Naive thymus-derived CD4-positive, alpha-beta T cell (primary cell): ENCODE measurements around the gene HOXB4. TPM values are rescaled to one million over a fixed set of nuclear protein-coding genes. Genes with fewer than 3 reads are reported as not detected.

Source experiments
- ATAC-seq: fragments of 150-1000 bp; cut with Tn5 transposase; 2 replicates; pipeline ENCODE4 v1.10.0; 2021; ENCODE audit warnings: mild to moderate bottlenecking, moderate library complexity
- CTCF ChIA-PET: fragments of 350-600 bp; sonication (Branson Sonifier 250); formaldehyde crosslinking; loops from one replicate; lab custom pipeline; 2021; ENCODE audit warnings: antibody characterized with exemption; lab: Charles Lee
- POLR2A ChIA-PET: fragments of 350-600 bp; sonication (Branson Sonifier 250); formaldehyde crosslinking; loops from one replicate; lab custom pipeline; 2021; ENCODE audit warnings: antibody characterized with exemption, inconsistent platforms; lab: Charles Lee
- DNase-seq, 9 donors: peaks; one replicate each; pipeline versions ENCODE4 v3.0.0 to v3.0.0-alpha.2; 2020 to 2022; ENCODE audit warnings: mixed read lengths in 1 of 9
- H3K27ac ChIP-seq: one replicate; pipeline ENCODE4 v1.7.0; 2013; ENCODE audit warnings: mild to moderate bottlenecking, low read depth, low read length, moderate library complexity
- H3K27me3 ChIP-seq, 2 donors: one replicate each; pipeline ENCODE4 v1.7.0; 2013; ENCODE audit warnings: low read length in 2 of 2, mild to moderate bottlenecking in 2 of 2, moderate library complexity in 2 of 2; ENCODE audit not compliant: control insufficient read depth in 2 of 2, insufficient read depth in 2 of 2
- H3K36me3 ChIP-seq, 3 experiments: 1 replicate in 2 of 3; 2 replicates in 1 of 3; pipeline ENCODE4 v1.7.0; 2013; ENCODE audit warnings: low read length in 3 of 3, mild to moderate bottlenecking in 3 of 3, moderate library complexity in 1 of 3; ENCODE audit not compliant: insufficient read depth in 3 of 3, control insufficient read depth in 2 of 3
- H3K4me1 ChIP-seq, 2 donors: one replicate each; pipeline ENCODE4 v1.7.0; 2013; ENCODE audit warnings: low read length in 2 of 2, mild to moderate bottlenecking in 2 of 2, moderate library complexity in 1 of 2; ENCODE audit not compliant: control insufficient read depth in 2 of 2, insufficient read depth in 2 of 2
- H3K4me3 ChIP-seq: 2 replicates; pipeline ENCODE4 v1.7.0; 2013; ENCODE audit warnings: mild to moderate bottlenecking, low read length
- H3K9me3 ChIP-seq, 3 experiments: 1 replicate in 2 of 3; 2 replicates in 1 of 3; pipeline ENCODE4 v1.7.0; 2013; ENCODE audit warnings: low read length in 3 of 3; ENCODE audit not compliant: control insufficient read depth in 2 of 3
- H3K27ac Mint-ChIP-seq, 9 donors: one replicate each; pipeline ENCODE4 v1.8.0; 2020 to 2022; ENCODE audit warnings: mixed read lengths in 9 of 9, mild to moderate bottlenecking in 8 of 9, moderate library complexity in 5 of 9, inconsistent platforms in 2 of 9
- H3K27me3 Mint-ChIP-seq, 5 donors: one replicate each; pipeline ENCODE4 v1.8.0; 2021 to 2022; ENCODE audit warnings: mixed read lengths in 5 of 5, mild to moderate bottlenecking in 1 of 5
- H3K36me3 Mint-ChIP-seq, 5 donors: one replicate each; pipeline ENCODE4 v1.8.0; 2020 to 2022; ENCODE audit warnings: mixed read lengths in 5 of 5, mild to moderate bottlenecking in 3 of 5, inconsistent platforms in 1 of 5
- H3K4me1 Mint-ChIP-seq, 7 donors: one replicate each; pipeline ENCODE4 v1.8.0; 2020 to 2022; ENCODE audit warnings: mixed read lengths in 7 of 7, mild to moderate bottlenecking in 3 of 7, inconsistent platforms in 1 of 7
- H3K4me3 Mint-ChIP-seq, 10 donors: one replicate each; pipeline ENCODE4 v1.8.0; 2020 to 2022; ENCODE audit warnings: mild to moderate bottlenecking in 10 of 10, mixed read lengths in 10 of 10, moderate library complexity in 6 of 10, inconsistent platforms in 2 of 10
- H3K9me3 Mint-ChIP-seq, 11 donors: one replicate each; pipeline ENCODE4 v1.8.0; 2020 to 2022; ENCODE audit warnings: mixed read lengths in 11 of 11, mild to moderate bottlenecking in 4 of 11, inconsistent platforms in 1 of 11, moderate library complexity in 1 of 11
- intact Hi-C, 2 donors: fragments of 100-400 bp; cut with micrococcal nuclease; formaldehyde crosslinking; loops; one replicate each; pipeline ENCODE4 v1.15.1; 2023
- polyA plus RNA-seq, 2 donors: library from polyadenylated mRNA; unstranded; fragments of 300-500 nt; fragmentation: Illumina TruSeq; gene quantifications; one replicate each; pipeline ENCODE4 v1.2.3, GENCODE V29; 2021
- total RNA-seq, 6 experiments: library from RNA in 5 of 6; stranded (reverse) in 5 of 6; gene quantifications; 1 replicate in 5 of 6; 2 replicates in 1 of 6; pipeline ENCODE4 v1.2.3 and lab custom pipeline; 2021 to 2026

Gene HOXB4
- total and polyA plus RNA-seq, 7 experiments from 2014 or later = 0.34 to 7.9 (median 2.4) TPM; not detected in 2

GRCh38 chr17:48543107-48543853, 34.9 kb downstream of the HOXB4 start:
- peaks cover 20 to 72% (median 56%) of the 10 kb centered on the region in 7 donors for H3K4me1 Mint-ChIP-seq
- Histone ChIP-seq H3K4me3 (peak overlapping the region; percentile 80), H3K9me3 (no peaks in the 10 kb centered on the region), H3K4me1 (peaks cover 0 to 31% of the 10 kb centered on the region in 2 donors), H3K36me3 (peaks cover 0 to 5% (median 0%) of the 10 kb centered on the region in 3 experiments), H3K27me3 (no peaks in the 10 kb centered on the region), H3K27ac (peak overlapping the region; percentile 90)
- POLR2A ChIA-PET = interaction anchor here (0.9 to 3.2 kb wide), 8 partner anchors 8 to 191 kb away, joined by 3 to 20 read pairs (median 4); no protein-coding TSS in a partner anchor
- peaks cover 0 to 24% (median 8%) of the 10 kb centered on the region in 5 donors for H3K36me3 Mint-ChIP-seq
- DNase-seq (peak in 8 of 9 donors; percentile 51 to 71 (median 60)), ATAC-seq (peak; percentile 67)
- CTCF ChIA-PET = no interaction called here
- intact Hi-C loops = loop anchor here (1.0 to 10.0 kb wide), 9 partner anchors 30 to 352 kb away; partner anchors contain the start of genes ATP5MC1 (in 1 of the 2) and HOXB4 (in 1 of the 2)
- peak overlapping the region; percentile 94 to 100 (median 98) for H3K4me3 Mint-ChIP-seq
- H3K27me3 Mint-ChIP-seq = peaks cover 0 to 23% (median 10%) of the 10 kb centered on the region in 5 donors
- H3K27ac Mint-ChIP-seq = peak overlapping the region; percentile 95 to 100 (median 99)
- H3K9me3 Mint-ChIP-seq = no peaks in the 10 kb centered on the region

- Mint-ChIP-seq H3K4me1 (peaks cover 20 to 66% (median 50%) of the 10 kb centered on the region in 7 donors), H3K27me3 (peaks cover 0 to 23% (median 10%) of the 10 kb centered on the region in 5 donors), H3K27ac (peak overlapping the region; percentile 95 to 100 (median 99)), H3K9me3 (no peaks in the 10 kb centered on the region), H3K36me3 (peaks cover 0 to 24% (median 8%) of the 10 kb centered on the region in 5 donors), H3K4me3 (peak overlapping the region; percentile 94 to 100 (median 98))
- H3K27ac ChIP-seq = peak overlapping the region; percentile 90
- ChIA-PET CTCF (no interaction called here), POLR2A (interaction anchor here (1.0 to 3.2 kb wide), 4 partner anchors 13 to 191 kb away, joined by 3 to 20 read pairs (median 10); no protein-coding TSS in a partner anchor)
- no peak for ATAC-seq
- peaks cover 0 to 5% (median 0%) of the 10 kb centered on the region in 3 experiments for H3K36me3 ChIP-seq
- no peaks in the 10 kb centered on the region for H3K27me3 ChIP-seq
- intact Hi-C loops = loop anchor here (1.0 to 10.0 kb wide), 9 partner anchors 30 to 352 kb away; partner anchors contain the start of genes ATP5MC1 (in 1 of the 2) and HOXB4 (in 1 of the 2)
- peak in 2 of 9 donors; percentile 20 to 21 for DNase-seq
- peaks cover 0 to 27% of the 10 kb centered on the region in 2 donors for H3K4me1 ChIP-seq
- H3K9me3 ChIP-seq = no peaks in the 10 kb centered on the region
- H3K4me3 ChIP-seq = peak overlapping the region; percentile 80
These were observed 35.4 kb downstream of the HOXB4 start for GRCh38 chr17:48542698-48543106.

- ChIA-PET CTCF (interaction anchor here (0.5 kb wide), 1 partner anchor 187 kb away, joined by 3 read pairs; no protein-coding TSS in a partner anchor), POLR2A (interaction anchor here (0.7 to 3.2 kb wide), 12 partner anchors 9 to 495 kb away, joined by 3 to 20 read pairs (median 4); no protein-coding TSS in a partner anchor)
- intact Hi-C loops = loop anchor here (2.0 to 10.0 kb wide), 6 partner anchors 29 to 353 kb away; partner anchors contain the start of gene ATP5MC1 (in 1 of the 2)
- H3K9me3 ChIP-seq = no peaks in the 10 kb centered on the region
- H3K36me3 ChIP-seq = peaks cover 0 to 5% (median 0%) of the 10 kb centered on the region in 3 experiments
- peak overlapping the region; percentile 90 for H3K27ac ChIP-seq
- Mint-ChIP-seq H3K27me3 (peaks cover 0 to 27% (median 11%) of the 10 kb centered on the region in 5 donors), H3K4me3 (peak overlapping the region; percentile 91 to 100 (median 98)), H3K4me1 (peaks cover 20 to 61% (median 45%) of the 10 kb centered on the region in 7 donors), H3K9me3 (no peaks in the 10 kb centered on the region), H3K27ac (peak overlapping the region; percentile 95 to 100 (median 99)), H3K36me3 (peaks cover 0 to 24% (median 8%) of the 10 kb centered on the region in 5 donors)
- H3K27me3 ChIP-seq = no peaks in the 10 kb centered on the region
- H3K4me1 ChIP-seq = peaks cover 0 to 23% of the 10 kb centered on the region in 2 donors
- H3K4me3 ChIP-seq = peak overlapping the region; percentile 78
- no peak for ATAC-seq
- peak in 7 of 9 donors; percentile 18 to 47 (median 30) for DNase-seq
These were observed 36.0 kb downstream of the HOXB4 start for GRCh38 chr17:48542114-48542656.

- peak overlapping the region; percentile 95 to 100 (median 99) for H3K27ac Mint-ChIP-seq
- peaks cover 20 to 56% (median 41%) of the 10 kb centered on the region in 7 donors for H3K4me1 Mint-ChIP-seq
- H3K9me3 Mint-ChIP-seq = no peaks in the 10 kb centered on the region
- Histone ChIP-seq H3K4me3 (peak overlapping the region; percentile 78), H3K36me3 (peaks cover 0 to 5% (median 0%) of the 10 kb centered on the region in 3 experiments), H3K27ac (peak overlapping the region; percentile 90), H3K4me1 (peaks cover 0 to 19% of the 10 kb centered on the region in 2 donors), H3K27me3 (no peaks in the 10 kb centered on the region), H3K9me3 (no peaks in the 10 kb centered on the region)
- H3K4me3 Mint-ChIP-seq = peak overlapping the region; percentile 91 to 100 (median 98)
- CTCF ChIA-PET = interaction anchor here (0.5 kb wide), 1 partner anchor 187 kb away, joined by 3 read pairs; no protein-coding TSS in a partner anchor
- H3K36me3 Mint-ChIP-seq = peaks cover 0 to 24% (median 8%) of the 10 kb centered on the region in 5 donors
- intact Hi-C loops = loop anchor here (2.0 to 10.0 kb wide), 6 partner anchors 29 to 353 kb away; partner anchors contain the start of gene ATP5MC1 (in 1 of the 2)
- ATAC-seq (peak; percentile 54), DNase-seq (peak in 8 of 9 donors; percentile 34 to 59 (median 52))
- POLR2A ChIA-PET = interaction anchor here (0.7 to 3.2 kb wide), 13 partner anchors 9 to 495 kb away, joined by 3 to 20 read pairs (median 4); no protein-coding TSS in a partner anchor
- H3K27me3 Mint-ChIP-seq = peaks cover 0 to 27% (median 11%) of the 10 kb centered on the region in 5 donors
These were observed 36.5 kb downstream of the HOXB4 start for GRCh38 chr17:48541577-48542113.

GRCh38 chr17:48541036-48541576, 37.0 kb downstream of the HOXB4 start:
- peaks cover 0 to 28% (median 11%) of the 10 kb centered on the region in 5 donors for H3K27me3 Mint-ChIP-seq
- ChIA-PET POLR2A (interaction anchor here (0.7 to 3.2 kb wide), 19 partner anchors 8 to 494 kb away, joined by 3 to 20 read pairs (median 4); no protein-coding TSS in a partner anchor), CTCF (interaction anchor here (1.0 to 1.2 kb wide), 3 partner anchors 11 to 52 kb away, joined by 3 read pairs; no protein-coding TSS in a partner anchor)
- Histone ChIP-seq H3K9me3 (no peaks in the 10 kb centered on the region), H3K4me3 (peak overlapping the region; percentile 78), H3K4me1 (peaks cover 0 to 13% of the 10 kb centered on the region in 2 donors), H3K27ac (peak overlapping the region; percentile 90), H3K27me3 (no peaks in the 10 kb centered on the region), H3K36me3 (peaks cover 0 to 5% (median 0%) of the 10 kb centered on the region in 3 experiments)
- ATAC-seq (no peak), DNase-seq (no peak)
- H3K9me3 Mint-ChIP-seq = no peaks in the 10 kb centered on the region
- H3K4me3 Mint-ChIP-seq = peak overlapping the region; percentile 91 to 100 (median 98)
- H3K4me1 Mint-ChIP-seq = peaks cover 20 to 50% (median 35%) of the 10 kb centered on the region in 7 donors
- peaks cover 0 to 24% (median 8%) of the 10 kb centered on the region in 5 donors for H3K36me3 Mint-ChIP-seq
- intact Hi-C loops = loop anchor here (5.0 to 10.0 kb wide), 5 partner anchors 49 to 354 kb away; partner anchors contain the start of gene ATP5MC1 (in 1 of the 2)
- peak overlapping the region; percentile 95 to 100 (median 99) for H3K27ac Mint-ChIP-seq
